ENCODE data around the gene OR10A4.
"Not testable (repeated sequence)": the region's sequence is repeated elsewhere in the genome, so short reads cannot be mapped to it uniquely, and the experiment has no call there.

Gene OR10A4, protein sequence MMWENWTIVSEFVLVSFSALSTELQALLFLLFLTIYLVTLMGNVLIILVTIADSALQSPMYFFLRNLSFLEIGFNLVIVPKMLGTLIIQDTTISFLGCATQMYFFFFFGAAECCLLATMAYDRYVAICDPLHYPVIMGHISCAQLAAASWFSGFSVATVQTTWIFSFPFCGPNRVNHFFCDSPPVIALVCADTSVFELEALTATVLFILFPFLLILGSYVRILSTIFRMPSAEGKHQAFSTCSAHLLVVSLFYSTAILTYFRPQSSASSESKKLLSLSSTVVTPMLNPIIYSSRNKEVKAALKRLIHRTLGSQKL

DNA sequence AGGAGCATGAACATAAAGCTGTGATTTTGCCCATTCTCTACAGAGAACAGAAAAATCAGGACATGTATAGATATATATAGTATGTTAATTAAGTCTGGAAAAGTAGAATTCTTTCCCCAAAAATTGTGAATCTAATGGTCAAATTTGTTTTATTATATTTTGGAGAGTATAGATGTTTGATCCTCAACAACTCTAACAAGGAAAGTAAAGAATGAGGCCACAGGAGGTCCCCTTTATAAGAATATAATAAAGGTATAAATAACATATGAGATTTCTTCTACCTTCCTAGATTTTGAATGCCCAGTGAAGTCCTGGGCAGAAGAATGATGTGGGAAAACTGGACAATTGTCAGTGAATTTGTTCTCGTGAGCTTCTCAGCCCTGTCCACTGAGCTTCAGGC is at the start of gene OR10A4:
Gene OR10A4, plus strand, starts transcription at position 301 of the 400 bp plus-strand sequence. Its CDS starts 23 bp downstream, at position 324.
- DNase-seq (ENCODE audit: extremely low read depth in 1 of 2, low read depth in 1 of 2): no peak

DNA sequence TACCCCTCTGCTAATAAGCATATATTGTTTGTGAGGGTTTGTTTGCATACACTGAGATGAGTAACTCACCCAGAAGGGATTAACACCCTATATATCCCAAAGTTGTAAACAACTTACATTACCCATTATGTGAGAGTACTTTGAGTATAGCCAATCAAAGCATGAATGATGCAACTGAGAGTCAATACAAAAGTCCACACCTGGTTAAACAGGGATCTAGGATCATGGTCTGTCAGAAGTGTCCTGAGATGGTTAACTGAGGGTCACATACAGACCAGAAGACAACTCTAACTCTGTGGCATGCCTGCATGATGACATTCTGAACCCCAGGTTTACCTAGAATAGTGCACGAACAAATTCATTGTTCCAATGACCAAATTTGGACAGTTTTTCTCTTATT is 48.3 kb upstream of the OR10A4 start:
- no peak for DNase-seq (ENCODE audit: extremely low read depth in 1 of 2, low read depth in 1 of 2)

DNA sequence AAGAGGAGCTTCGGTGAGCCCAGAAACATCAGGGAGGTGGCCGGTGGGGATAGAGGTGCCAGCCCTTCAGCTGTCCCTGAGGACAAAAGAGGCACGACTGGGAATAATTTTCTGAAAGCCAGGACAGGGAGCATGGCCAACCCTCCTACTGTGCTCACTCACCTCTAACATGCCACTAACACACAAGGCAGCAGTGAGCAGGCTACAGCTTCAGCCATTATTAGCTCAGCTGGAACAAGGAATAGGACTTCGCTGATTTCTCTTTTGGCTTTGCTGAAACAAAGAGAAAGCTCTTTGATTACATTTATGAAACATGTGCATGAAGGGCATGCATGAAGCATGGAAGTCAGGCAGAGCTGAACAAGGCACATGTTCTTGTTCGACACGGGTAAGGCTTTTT is 43.1 kb upstream of the OR10A4 start:
- DNase-seq (ENCODE audit: extremely low read depth in 1 of 2, low read depth in 1 of 2): no peak

DNA sequence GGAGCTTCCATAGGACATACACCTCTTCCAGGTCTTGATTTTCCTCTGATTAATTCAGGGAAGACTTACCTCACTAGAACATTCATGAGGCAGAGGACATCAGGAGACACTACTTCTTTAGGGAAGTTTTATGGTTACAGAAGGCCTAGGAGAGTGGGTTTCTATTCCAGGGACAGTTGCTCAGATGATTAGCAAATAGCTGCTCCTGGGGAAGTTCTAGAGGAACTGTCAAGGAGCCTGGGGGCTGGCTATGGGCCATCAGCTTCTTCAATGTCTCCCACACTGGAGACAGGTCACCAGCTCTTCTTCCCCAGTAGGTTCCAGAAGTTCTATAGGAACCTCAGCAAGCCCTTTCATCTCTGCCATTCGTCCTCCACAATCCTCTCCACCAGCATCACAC is 42.4 kb upstream of the OR10A4 start:
- DNase-seq (ENCODE audit: extremely low read depth in 1 of 2, low read depth in 1 of 2): no peak

DNA sequence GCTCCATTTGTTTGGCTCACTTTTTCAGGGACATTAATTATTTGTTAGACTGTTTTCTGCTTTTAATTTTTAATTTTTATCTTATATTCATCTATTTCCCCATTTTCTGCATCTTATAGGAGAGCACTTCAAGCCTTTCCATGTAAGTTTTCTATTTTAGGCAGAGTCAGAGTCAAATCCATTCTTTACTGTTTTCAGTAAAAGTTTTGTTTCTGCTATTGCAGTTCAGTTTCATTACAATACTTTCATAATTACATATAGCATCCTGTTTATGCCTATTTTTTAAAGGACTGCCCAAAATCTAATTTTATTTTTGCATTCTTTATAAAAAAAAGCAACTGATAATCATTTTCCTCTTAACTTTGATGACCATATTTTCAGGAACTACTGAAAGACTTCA is 34.7 kb upstream of the OR10A4 start:
- no peak for DNase-seq (ENCODE audit: extremely low read depth in 1 of 2, low read depth in 1 of 2)

DNA sequence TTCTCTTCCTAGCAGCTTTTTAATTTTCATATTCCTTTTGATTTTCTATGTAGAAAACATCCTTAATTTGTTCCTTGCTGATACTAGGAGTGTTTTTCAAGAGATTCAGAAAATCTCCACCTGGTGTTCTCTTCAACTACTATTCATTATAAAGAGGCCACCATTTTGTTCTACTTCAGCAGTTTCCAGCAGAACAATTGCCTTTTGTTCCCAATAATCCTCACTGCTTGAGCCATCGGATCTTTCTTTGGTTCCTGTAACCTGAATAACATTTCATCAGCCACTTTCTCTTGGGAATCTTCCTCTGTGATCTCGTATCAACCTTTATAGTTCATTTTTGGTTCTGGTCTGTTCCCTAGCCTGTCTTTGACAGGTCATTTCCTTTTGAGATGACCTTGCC is 32.8 kb upstream of the OR10A4 start:
- DNase-seq (ENCODE audit: extremely low read depth in 1 of 2, low read depth in 1 of 2): no peak

DNA sequence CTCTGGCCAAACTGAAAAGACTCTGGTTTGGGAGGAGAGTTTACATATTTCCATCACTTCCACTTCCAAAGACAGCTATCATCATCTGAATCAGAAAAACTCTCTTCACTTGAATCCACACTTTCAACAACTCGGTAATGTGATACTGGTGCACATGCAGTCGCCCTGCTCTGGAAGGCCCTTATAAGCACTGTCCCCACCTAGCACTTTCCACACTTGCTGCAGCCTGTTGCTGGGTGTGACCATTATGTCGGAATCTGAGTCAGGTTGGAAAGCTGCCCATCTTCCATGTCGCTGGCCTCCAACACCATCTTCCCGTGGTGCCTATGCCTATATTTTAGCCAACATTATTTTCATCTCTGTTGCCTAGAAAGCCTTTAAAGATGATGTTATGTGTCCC is 32.1 kb upstream of the OR10A4 start:
- no peak for DNase-seq (ENCODE audit: extremely low read depth in 1 of 2, low read depth in 1 of 2)

DNA sequence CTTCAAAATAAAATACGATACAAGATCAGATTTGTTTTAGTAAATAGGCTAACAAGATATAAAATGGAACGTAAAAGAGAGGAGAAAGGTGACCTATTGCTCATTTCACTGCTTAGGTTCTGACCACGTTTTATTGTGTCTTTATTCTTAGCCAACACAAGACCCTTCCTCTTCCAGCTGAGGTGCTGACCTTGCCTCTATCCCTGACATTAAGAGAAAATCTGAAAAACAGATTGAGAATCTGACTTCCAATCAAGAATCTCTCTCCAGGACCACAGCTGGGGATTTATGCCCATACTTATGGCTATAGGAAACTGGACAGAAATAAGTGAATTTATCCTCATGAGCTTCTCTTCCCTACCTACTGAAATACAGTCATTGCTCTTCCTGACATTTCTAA is 31.0 kb upstream of the OR10A4 start, which contains the start of gene OR10A5:
Gene OR10A5, plus strand, starts transcription at position 301 of the 400 bp plus-strand sequence. Its CDS starts 0 bp downstream, at position 301.
- no peak for DNase-seq (ENCODE audit: extremely low read depth in 1 of 2, low read depth in 1 of 2)

DNA sequence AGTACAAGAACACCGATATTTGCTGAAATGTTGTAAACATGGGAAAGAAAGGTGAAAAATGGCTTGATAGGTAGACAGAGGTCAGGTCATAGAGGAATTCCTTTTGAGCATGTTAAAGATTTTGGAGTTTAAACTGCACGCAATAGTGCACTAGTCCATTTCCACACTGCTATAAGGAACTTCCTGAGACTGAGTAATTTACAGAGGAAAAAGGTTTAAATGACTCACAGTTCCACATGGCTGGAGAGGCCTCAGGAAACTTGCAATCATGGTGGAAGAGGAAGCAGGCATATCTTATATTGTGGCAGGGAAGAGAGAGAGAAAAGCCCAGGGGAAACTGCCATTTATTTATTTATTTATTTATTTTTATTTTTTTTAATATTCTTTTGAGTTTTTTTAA is 25.9 kb upstream of the OR10A4 start:
- DNase-seq (ENCODE audit: extremely low read depth in 1 of 2, low read depth in 1 of 2): no peak

DNA sequence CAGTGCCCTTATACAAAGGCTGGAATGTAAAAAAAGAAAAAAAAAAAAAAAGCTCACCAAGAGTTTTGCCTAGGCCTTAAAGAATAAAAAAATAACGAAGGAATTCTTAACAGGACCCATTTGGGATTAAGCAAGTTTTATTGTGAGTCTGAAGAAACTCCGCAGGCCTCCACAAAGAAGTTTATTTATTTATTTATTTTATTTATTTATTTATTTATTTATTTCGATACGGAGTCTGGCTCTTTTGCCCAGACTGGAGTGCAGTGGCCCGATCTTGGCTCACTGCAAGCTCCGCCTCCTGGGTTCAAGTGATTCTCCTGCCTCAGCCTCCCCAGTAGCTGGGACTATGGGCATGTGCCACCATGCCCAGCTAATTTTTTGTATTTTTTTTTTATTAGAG is 21.6 kb upstream of the OR10A4 start:
- DNase-seq (ENCODE audit: extremely low read depth in 1 of 2, low read depth in 1 of 2): not testable (repeated sequence)

DNA sequence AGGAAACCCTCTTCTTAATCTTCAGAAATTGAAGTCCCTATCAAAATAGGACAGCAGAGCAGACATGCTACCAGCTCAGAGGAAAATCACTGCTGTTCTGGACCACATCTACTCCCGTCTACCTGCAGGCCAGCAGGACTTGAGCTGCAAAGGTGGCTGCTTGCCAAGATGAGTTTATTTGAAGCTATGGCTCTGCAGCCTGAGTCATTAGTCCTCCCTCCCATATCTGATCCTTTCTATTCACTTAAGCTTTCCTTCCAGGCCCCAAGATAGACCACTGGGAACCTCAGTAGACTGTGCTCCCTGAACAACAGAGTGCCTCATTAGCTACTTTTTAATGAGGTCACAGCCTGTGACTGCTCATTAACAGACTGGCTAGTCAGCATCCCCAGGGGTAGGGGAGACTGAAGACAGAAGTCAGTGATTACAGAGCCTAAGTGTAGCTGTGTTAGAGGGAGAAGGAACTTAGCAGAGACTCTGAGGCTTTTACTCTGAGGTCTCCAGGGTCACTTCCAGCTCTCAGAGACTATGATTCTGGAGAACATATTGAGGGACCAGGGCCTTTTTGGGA is 20.4 kb upstream of the OR10A4 start:
- DNase-seq (ENCODE audit: extremely low read depth in 1 of 2, low read depth in 1 of 2): no peak

DNA sequence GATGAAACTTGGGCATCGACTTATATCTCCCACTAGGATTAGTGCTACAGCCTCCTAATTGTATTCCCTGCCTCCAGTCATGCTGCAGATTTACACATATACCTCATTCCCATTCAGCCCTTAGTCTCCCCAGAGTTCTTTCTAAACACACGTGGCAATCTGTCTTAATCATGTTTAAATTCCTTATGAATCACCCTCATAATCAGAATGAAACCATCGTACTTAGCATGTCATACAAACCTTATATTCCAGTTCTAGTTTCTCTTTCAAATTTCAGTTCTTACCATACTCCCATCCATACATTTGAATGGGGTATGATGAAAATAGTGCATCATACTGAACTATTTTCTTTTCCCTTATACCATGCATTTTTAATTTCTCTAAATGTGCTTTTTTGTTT is 19.6 kb upstream of the OR10A4 start:
- no peak for DNase-seq (ENCODE audit: extremely low read depth in 1 of 2, low read depth in 1 of 2)

DNA sequence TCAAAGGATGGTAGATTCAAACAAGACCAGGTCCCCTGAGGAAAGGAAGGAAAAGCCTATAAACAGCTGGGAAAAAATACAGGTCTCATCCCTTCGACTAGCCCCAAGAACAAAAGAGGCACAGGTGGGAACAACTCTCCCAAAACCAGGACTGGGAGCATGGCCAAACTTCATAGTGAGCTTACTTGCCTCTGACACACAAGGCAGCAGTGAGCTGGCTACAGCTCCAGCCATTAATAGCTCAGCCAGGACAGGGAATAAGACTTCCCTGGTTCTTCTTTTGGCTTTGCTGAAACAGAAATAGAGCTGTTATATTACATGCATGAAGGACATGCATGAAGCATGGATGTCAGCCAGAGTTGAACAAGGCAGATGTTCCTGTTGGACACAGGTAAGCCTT is 13.5 kb upstream of the OR10A4 start, which contains the start of gene OR10A2:
Gene OR10A2, plus strand, starts transcription at position 97 of the 400 bp plus-strand sequence. CDS start 6,698 bp downstream, outside the sequence.
- DNase-seq (ENCODE audit: extremely low read depth in 1 of 2, low read depth in 1 of 2): no peak

DNA sequence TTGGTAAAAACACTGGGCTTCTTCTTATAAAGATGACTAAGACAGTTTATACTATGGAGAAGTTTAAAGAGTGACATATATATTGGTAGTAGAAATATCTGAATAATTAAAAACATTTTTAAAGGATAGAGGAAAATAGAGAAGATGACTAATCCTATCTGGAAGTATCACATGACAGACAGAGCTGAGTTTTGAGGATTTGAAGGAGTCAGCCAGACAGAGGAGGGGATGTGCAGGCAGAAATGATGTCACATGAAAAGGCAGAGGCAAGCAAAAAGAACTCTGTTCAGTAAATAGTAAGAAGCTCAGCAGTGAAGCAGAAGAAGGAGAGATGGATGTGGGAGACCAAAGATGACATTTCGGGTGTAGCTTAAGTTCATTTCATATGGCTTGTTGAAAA is 12.0 kb upstream of the OR10A4 start:
- no peak for DNase-seq (ENCODE audit: extremely low read depth in 1 of 2, low read depth in 1 of 2)

DNA sequence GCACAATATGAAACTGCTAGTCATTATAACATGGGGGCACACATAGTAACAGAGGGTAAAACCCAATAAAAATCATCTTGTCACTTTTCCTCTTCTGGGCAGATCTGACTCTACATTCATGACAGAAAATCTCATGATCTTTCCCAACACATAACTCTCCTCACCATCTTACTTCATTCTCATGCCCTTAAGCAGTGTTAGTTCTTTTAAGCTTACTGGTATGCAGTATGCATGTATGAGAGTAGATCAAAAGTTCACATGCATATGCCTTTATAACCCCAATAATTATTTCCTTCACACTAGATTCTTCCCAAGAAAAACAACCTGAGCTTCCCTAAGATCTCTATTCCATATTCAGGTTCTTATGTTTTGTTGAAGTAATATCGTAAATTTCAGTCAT is 5.1 kb upstream of the OR10A4 start:
- no peak for DNase-seq (ENCODE audit: extremely low read depth in 1 of 2, low read depth in 1 of 2)

DNA sequence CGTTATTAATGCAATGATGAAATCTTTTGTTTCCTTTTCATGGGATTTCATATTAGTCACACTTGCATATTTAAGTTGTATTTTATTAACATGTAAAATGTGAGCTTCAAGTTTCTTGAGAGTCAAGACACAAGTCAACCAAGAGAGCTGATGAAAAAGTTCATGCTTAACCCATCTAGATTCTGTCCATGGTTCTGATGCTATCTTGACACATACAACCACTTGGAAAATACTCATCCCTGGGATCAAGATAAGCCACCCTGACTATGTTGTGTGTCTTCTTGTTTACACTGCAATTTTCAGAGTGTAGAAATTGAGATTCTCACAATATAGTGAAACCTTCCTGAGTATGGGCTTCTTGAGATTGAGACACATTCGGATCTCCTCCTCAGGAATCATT is 664 bp upstream of the OR10A4 start:
- DNase-seq (ENCODE audit: extremely low read depth in 1 of 2, low read depth in 1 of 2): no peak

DNA sequence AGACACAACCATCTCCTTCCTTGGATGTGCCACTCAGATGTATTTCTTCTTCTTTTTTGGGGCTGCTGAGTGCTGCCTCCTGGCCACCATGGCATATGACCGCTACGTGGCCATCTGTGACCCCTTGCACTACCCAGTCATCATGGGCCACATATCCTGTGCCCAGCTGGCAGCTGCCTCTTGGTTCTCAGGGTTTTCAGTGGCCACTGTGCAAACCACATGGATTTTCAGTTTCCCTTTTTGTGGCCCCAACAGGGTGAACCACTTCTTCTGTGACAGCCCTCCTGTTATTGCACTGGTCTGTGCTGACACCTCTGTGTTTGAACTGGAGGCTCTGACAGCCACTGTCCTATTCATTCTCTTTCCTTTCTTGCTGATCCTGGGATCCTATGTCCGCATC is 489 bp downstream of the OR10A4 start:
- no peak for DNase-seq (ENCODE audit: extremely low read depth in 1 of 2, low read depth in 1 of 2)

DNA sequence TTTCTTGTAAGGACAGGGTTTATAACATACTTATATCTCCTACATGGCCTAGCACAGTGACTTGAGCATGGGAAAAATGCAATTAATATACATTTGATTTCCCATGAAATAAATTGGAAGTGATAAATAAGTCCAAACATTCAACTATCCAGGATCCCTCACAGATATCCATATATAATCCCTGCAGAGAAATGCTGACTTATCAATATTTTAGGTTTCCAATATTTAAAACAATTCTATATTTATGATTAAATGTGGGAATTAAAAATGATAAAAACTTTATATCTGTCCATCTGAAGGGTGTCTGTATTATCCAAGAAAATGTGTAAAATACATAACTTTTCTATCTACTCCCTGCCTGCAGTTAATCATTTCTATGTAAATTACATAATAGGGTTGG is 6.3 kb downstream of the OR10A4 start:
- no peak for DNase-seq (ENCODE audit: extremely low read depth in 1 of 2, low read depth in 1 of 2)

DNA sequence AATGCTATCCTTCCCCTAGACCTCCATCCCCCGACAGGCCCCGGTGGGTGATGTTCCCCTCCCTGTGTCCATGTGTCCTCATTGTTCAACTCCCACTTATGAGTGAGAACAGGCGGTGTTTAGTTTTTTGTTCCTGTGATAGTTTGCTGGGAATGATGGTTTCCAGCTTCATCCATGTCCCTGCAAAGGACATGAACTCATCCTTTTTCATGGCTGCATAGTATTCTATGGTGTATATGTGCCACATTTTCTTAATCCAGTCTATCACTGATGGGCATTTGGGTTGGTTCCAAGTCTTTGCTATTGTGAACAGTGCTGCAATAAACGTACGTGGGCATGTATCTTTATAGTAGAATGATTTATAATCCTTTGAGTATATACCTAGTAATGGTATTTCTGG is 11.3 kb downstream of the OR10A4 start:
- not testable (repeated sequence) for DNase-seq (ENCODE audit: extremely low read depth in 1 of 2, low read depth in 1 of 2)

DNA sequence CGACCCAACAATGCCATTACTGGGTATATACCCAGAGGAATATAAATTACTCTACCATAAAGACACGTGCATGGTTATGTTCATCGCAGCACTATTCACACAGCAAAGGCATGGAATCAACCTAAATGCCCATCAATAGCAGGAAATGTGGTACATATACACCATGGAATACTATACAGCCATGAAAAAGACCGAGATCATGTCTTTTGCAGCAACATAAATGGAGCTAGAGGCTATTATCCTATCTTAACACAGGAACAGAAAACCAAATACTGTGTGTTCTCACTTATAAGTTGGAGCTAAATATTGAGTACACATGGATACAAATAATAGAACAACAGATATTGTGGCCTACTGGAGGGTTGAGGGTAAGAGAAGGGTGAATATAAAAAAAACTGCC is 12.4 kb downstream of the OR10A4 start:
- DNase-seq (ENCODE audit: extremely low read depth in 1 of 2, low read depth in 1 of 2): no peak

DNA sequence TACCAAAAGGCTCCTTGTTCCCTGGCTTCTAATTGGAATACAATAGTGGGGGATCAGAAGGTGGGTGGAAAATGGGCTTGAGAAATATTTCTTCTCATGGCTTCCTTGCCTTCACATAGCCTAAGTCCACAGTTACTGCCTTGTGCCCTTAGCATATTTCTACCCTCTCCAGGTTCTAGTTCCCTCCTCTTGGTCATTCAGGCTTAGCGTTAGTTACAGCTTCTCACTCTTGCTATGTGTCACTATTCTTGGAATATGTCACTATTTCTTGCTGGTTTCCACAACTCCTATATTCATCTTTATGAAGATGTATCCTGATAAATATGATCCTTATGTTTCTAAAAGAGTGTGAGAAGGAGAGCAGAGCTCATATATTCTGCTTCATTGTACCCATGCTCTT is 13.4 kb downstream of the OR10A4 start:
- no peak for DNase-seq (ENCODE audit: extremely low read depth in 1 of 2, low read depth in 1 of 2)

DNA sequence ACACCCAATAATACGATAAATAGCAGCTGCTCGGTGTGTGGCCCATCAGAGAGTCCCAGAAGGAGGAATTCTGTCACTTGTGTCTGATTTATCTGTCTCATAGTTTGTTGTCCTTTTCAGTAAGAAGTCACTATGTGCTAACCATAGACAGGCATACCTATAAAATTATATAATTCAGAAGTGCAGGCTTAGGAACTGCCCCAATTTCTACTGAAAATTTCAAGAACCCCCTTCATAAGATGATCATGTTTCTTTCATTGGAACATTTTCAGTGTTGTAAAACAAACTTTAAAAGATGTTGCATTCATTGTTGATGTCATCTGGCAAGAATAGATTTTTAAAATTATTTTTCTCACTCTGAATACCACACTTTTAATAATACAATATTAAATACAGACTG is 16.0 kb downstream of the OR10A4 start, which contains the start of gene OR2D2:
Gene OR2D2, minus strand, starts transcription at position 101 of the 400 bp plus-strand sequence. Its CDS starts 0 bp downstream, at position 101.
- no peak for DNase-seq (ENCODE audit: extremely low read depth in 1 of 2, low read depth in 1 of 2)

Data from activated CD8-positive, alpha-beta memory T cell treated with anti-CD3 and anti-CD28 coated beads for 1 hour (primary cell).